BJ (cell line): ENCODE results near the gene KIAA0753. TPM values are rescaled to one million over a fixed set of nuclear protein-coding genes. Genes with fewer than 3 reads are reported as not detected.
"Not testable (repeated sequence)": the region's sequence is repeated elsewhere in the genome, so short reads cannot be mapped to it uniquely, and the experiment has no call there.

Source experiments
- CTCF ChIA-PET: fragments of 350-600 bp; formaldehyde crosslinking; extraction: SDS; loops from one replicate; lab custom pipeline; 2021; ENCODE audit warnings: antibody characterized with exemption, inconsistent platforms; lab: Yijun Ruan, JAX
- POLR2A ChIA-PET: fragments of 300-600 bp; sonication (Branson Sonifier 250); formaldehyde crosslinking; extraction: SDS; loops from one replicate; lab custom pipeline; 2021; ENCODE audit warnings: antibody characterized with exemption; lab: Charles Lee
- DNase-seq: peaks from one replicate; pipeline ENCODE4 v3.0.0-alpha.2; 2011; ENCODE audit warnings: low read depth
- H3K27me3 ChIP-seq: 2 replicates; pipeline ENCODE4 v1.6.0; 2011; ENCODE audit warnings: low read length; ENCODE audit not compliant: control insufficient read depth, insufficient read depth
- H3K36me3 ChIP-seq: 2 replicates; pipeline ENCODE4 v1.5.1; 2011; ENCODE audit warnings: low read length; ENCODE audit not compliant: control insufficient read depth, insufficient read depth
- H3K4me3 ChIP-seq: 2 replicates; pipeline ENCODE4 v1.5.1; 2011; ENCODE audit warnings: low read depth, mild to moderate bottlenecking, control low read depth, low read length
- CTCF ChIP-seq: IDR thresholded peaks from 2 replicates; pipeline ENCODE4 v1.5.1; 2011; ENCODE audit warnings: low read depth, mild to moderate bottlenecking, control low read depth, inconsistent platforms, low read length, moderate library complexity; ENCODE audit not compliant: insufficient read depth
- polyA plus RNA-seq: library from polyadenylated mRNA; depleted of rRNA; stranded (reverse); fragments of >200 nt; gene quantifications from 2 replicates; pipeline ENCODE4 v1.2.3, GENCODE V29; 2011

KIAA0753 gene
- polyA plus RNA-seq, 1 experiment = 5.4 TPM

GRCh38 chr17:6668727-6669425, 28.4 kb upstream of the KIAA0753 start:
- ChIA-PET POLR2A (no interaction called here), CTCF (interaction anchor here (1.3 to 6.2 kb wide), 3 partner anchors 9 to 224 kb away, joined by 3 to 65 read pairs (median 28); no protein-coding TSS in a partner anchor)
- Histone ChIP-seq H3K27me3 (peaks cover 20% of the 10 kb centered on the region), H3K36me3 (no peaks in the 10 kb centered on the region), H3K4me3 (no peak overlapping the region)
- no peak for TF ChIP-seq CTCF
- no peak for DNase-seq

- Histone ChIP-seq H3K4me3 (no peak overlapping the region), H3K27me3 (peaks cover 20% of the 10 kb centered on the region), H3K36me3 (no peaks in the 10 kb centered on the region)
- CTCF ChIA-PET = interaction anchor here (4.2 to 6.2 kb wide), 2 partner anchors 174 to 225 kb away, joined by 28 to 65 read pairs; no protein-coding TSS in a partner anchor
- no peak for DNase-seq
- TF ChIP-seq CTCF = no peak
- POLR2A ChIA-PET = no interaction called here
Measured at GRCh38 chr17:6668219-6668618, 27.7 kb upstream of the KIAA0753 start.

- Histone ChIP-seq H3K27me3 (peaks cover 21% of the 10 kb centered on the region), H3K36me3 (no peaks in the 10 kb centered on the region), H3K4me3 (no peak overlapping the region)
- ChIA-PET CTCF (interaction anchor here (1.0 to 6.2 kb wide), 6 partner anchors 11 to 243 kb away, joined by 5 to 65 read pairs (median 18); partner anchors contain the start of gene XAF1), POLR2A (no interaction called here)
- DNase-seq = no peak
- TF ChIP-seq CTCF = no peak
Measured at GRCh38 chr17:6667516-6667915, 27.0 kb upstream of the KIAA0753 start.

GRCh38 chr17:6666557-6666956, 26.0 kb upstream of the KIAA0753 start:
- Histone ChIP-seq H3K27me3 (peaks cover 25% of the 10 kb centered on the region), H3K36me3 (no peaks in the 10 kb centered on the region), H3K4me3 (no peak overlapping the region)
- CTCF ChIA-PET = interaction anchor here (0.6 to 6.2 kb wide), 34 partner anchors 9 to 671 kb away, joined by 3 to 65 read pairs (median 4); partner anchors contain the start of genes ALOX12, C17orf100, MED31 and XAF1
- TF ChIP-seq CTCF = no peak
- POLR2A ChIA-PET = no interaction called here
- DNase-seq = no peak

GRCh38 chr17:6666077-6666521, 25.6 kb upstream of the KIAA0753 start:
- H3K36me3 ChIP-seq = no peaks in the 10 kb centered on the region
- peaks cover 25% of the 10 kb centered on the region for H3K27me3 ChIP-seq
- ChIA-PET CTCF (interaction anchor here (0.6 to 6.2 kb wide), 34 partner anchors 9 to 671 kb away, joined by 3 to 65 read pairs (median 4); partner anchors contain the start of genes ALOX12, C17orf100, MED31 and XAF1), POLR2A (no interaction called here)
- H3K4me3 ChIP-seq = no peak overlapping the region
- DNase-seq = peak; percentile 25
- peak; percentile 93 for TF ChIP-seq CTCF

- CTCF ChIA-PET, POLR2A ChIA-PET, DNase-seq, H3K36me3 ChIP-seq, H3K4me3 ChIP-seq: not testable (repeated sequence)
- H3K27me3 ChIP-seq = peaks cover 22% of the 10 kb centered on the region
Measured at GRCh38 chr17:6663200-6663599, 22.7 kb upstream of the KIAA0753 start.
